Colonic mucosa (tissue), 4 donors: ENCODE results near the gene SERPINE1. TPM values are rescaled to one million over a fixed set of nuclear protein-coding genes. Genes with fewer than 3 reads are reported as not detected.

Source experiments
- DNase-seq: peaks from one replicate; pipeline ENCODE4 v3.0.0-alpha.2; 2020
- H3K27ac ChIP-seq: fragments of 200-600 bp; one replicate; pipeline ENCODE4 v1.8.0; 2021
- H3K27me3 ChIP-seq: fragments of 200-600 bp; one replicate; pipeline ENCODE4 v1.8.0; 2021
- H3K36me3 ChIP-seq: fragments of 200-600 bp; one replicate; pipeline ENCODE4 v1.8.0; 2021
- H3K4me1 ChIP-seq: fragments of 200-600 bp; one replicate; pipeline ENCODE4 v1.8.0; 2021; ENCODE audit warnings: mild to moderate bottlenecking
- H3K4me3 ChIP-seq: fragments of 200-600 bp; one replicate; pipeline ENCODE4 v1.8.0; 2021
- H3K9ac ChIP-seq, 2 donors: one replicate each; pipeline ENCODE4 v1.7.0; 2013; ENCODE audit warnings: control low read depth in 2 of 2, low read depth in 2 of 2, low read length in 2 of 2
- H3K9me3 ChIP-seq: fragments of 200-600 bp; one replicate; pipeline ENCODE4 v1.8.0; 2021
- CTCF ChIP-seq: fragments of 200-600 bp; IDR thresholded peaks from one replicate; pipeline ENCODE4 v1.8.0; 2022; ENCODE audit warnings: antibody characterized with exemption, mild to moderate bottlenecking
- intact Hi-C: fragments of 100-400 bp; cut with DNase I; formaldehyde crosslinking; loops from one replicate; pipeline ENCODE4 v1.14.1; 2022
- total RNA-seq, 2 donors: library from RNA; stranded (reverse); fragmentation: NEBNext Ultra II Directional in 1 of 2; extraction: Animal tissue kit (Norgen Biotek cat#: 25700) in 1 of 2; gene quantifications; one replicate each; pipeline ENCODE4 v1.2.1, GENCODE V29; 2021
- donor health status: healthy.
- donor health status: DM: no; HTN: no; CAD: no.
- donor health status: DM: no; HTN: no; CAD: no.

The SERPINE1 gene
- total RNA-seq, 2 donors from 2014 or later = 1.4 to 6.1 TPM

- H3K27me3 ChIP-seq = peaks cover 21% of the 10 kb centered on the region
These were observed 33.1 kb downstream of the SERPINE1 start for GRCh38 chr7:101159696-101160674.

GRCh38 chr7:101160910-101161309 is 34.0 kb downstream of the SERPINE1 start:
- no peak for TF ChIP-seq CTCF
- no peaks in the 10 kb centered on the region for H3K9me3 ChIP-seq
- H3K36me3 ChIP-seq = peaks cover 7% of the 10 kb centered on the region
- H3K9ac ChIP-seq = no peak overlapping the region
- H3K27me3 ChIP-seq = peaks cover 30% of the 10 kb centered on the region
- no peak overlapping the region for H3K4me3 ChIP-seq
- no peak overlapping the region for H3K27ac ChIP-seq
- intact Hi-C loops = no loop called here
- DNase-seq = no peak
- H3K4me1 ChIP-seq = peaks cover 14% of the 10 kb centered on the region

More at GRCh38 chr7:101159696-101160674, 33.1 kb downstream of the SERPINE1 start:
- DNase-seq = no peak
- H3K9me3 ChIP-seq = no peaks in the 10 kb centered on the region
- TF ChIP-seq CTCF = no peak
- no peak overlapping the region for H3K4me3 ChIP-seq
- H3K4me1 ChIP-seq = peaks cover 10% of the 10 kb centered on the region
- H3K27ac ChIP-seq = no peak overlapping the region
- peaks cover 7% of the 10 kb centered on the region for H3K36me3 ChIP-seq
- intact Hi-C loops = no loop called here
- H3K9ac ChIP-seq = no peak overlapping the region

- DNase-seq = no peak
- Histone ChIP-seq H3K27me3 (peaks cover 38% of the 10 kb centered on the region), H3K4me1 (peaks cover 14% of the 10 kb centered on the region), H3K9ac (no peak overlapping the region), H3K4me3 (no peak overlapping the region), H3K9me3 (no peaks in the 10 kb centered on the region), H3K27ac (no peak overlapping the region), H3K36me3 (peaks cover 7% of the 10 kb centered on the region)
- no peak for TF ChIP-seq CTCF
- intact Hi-C loops = no loop called here
These were observed 35.0 kb downstream of the SERPINE1 start for GRCh38 chr7:101161692-101162471.

DNA sequence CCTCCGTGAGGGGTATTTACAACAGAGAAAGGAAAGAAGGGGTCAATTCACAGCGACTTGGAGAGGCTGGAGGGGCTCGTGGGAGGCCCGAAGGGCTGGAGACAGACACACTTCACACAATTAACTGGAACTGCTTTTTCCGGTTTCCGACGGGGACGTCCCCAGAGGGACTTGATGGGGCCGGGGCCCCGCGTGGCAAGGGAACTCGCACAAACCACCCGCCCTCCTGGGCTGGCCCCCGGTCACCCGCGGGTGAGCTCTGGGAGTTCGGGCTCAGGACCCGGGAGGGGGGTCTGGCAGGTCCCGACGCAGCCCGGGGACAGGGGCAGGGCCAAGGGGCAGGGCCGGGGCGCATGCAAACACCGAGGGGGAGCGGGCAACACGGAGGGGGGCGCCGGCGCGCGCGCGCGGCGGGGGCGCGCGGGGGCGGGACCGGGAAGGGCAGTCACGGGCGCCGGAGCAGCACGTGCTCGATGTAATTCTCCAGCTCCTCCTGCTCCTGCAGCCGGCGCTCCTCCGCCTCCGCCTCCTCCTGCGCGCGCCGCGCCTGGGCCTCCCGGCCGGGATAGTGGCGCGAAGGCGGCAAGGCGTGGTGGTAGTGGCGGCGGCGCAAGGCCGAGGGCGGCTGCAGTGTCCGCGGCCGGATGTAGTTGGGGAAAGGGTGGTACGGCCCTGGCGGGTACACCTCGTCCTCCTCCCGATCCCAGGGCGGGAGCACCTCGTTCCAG is 35.8 kb downstream of the SERPINE1 start:
- Histone ChIP-seq H3K9ac (no peak overlapping the region), H3K27ac (no peak overlapping the region), H3K4me1 (peaks cover 14% of the 10 kb centered on the region), H3K4me3 (peak overlapping the region; percentile 23), H3K36me3 (peaks cover 7% of the 10 kb centered on the region), H3K9me3 (no peaks in the 10 kb centered on the region), H3K27me3 (peaks cover 46% of the 10 kb centered on the region)
- intact Hi-C loops = no loop called here
- peak; percentile 56 for DNase-seq
- TF ChIP-seq CTCF = no peak
